H1 (cell line): Measurements from ENCODE around the gene TGFB2. TPM values are rescaled to one million over a fixed set of nuclear protein-coding genes. Genes with fewer than 3 reads are reported as not detected.

Experiments used
- CTCF ChIA-PET: fragments of 300-600 bp; sonication (Branson Sonifier 250); formaldehyde crosslinking; loops from one replicate; lab custom pipeline; 2021; ENCODE audit not compliant: partially characterized antibody; lab: Charles Lee
- POLR2A ChIA-PET: fragments of 300-600 bp; sonication (Branson Sonifier 250); formaldehyde crosslinking; loops from one replicate; lab custom pipeline; 2021; ENCODE audit warnings: inconsistent platforms; ENCODE audit not compliant: partially characterized antibody; lab: Charles Lee
- DNase-seq, 2 experiments: peaks; one replicate each; pipeline versions ENCODE4 v3.0.0 to v3.0.0-alpha.2; 2010 to 2022; ENCODE audit warnings: low spot score in 2 of 2, low read depth in 1 of 2, mixed read lengths in 1 of 2
- FAIRE-seq: peaks from 2 replicates; lab custom pipeline; 2011; peaks lifted over from hg19 to GRCh38; lab: Jason Lieb, UNC
- H2AFZ ChIP-seq: 2 replicates; pipeline ENCODE4 v1.8.1; 2012; ENCODE audit warnings: low read length, inconsistent platforms
- H2AK5ac ChIP-seq: 2 replicates; pipeline ENCODE4 v1.6.1; 2013; ENCODE audit warnings: low read depth, low read length
- H2BK120ac ChIP-seq: replicated peaks from 2 replicates; pipeline ENCODE3; 2013; ENCODE audit warnings: low read depth, low read length, inconsistent platforms
- H2BK12ac ChIP-seq: 2 replicates; pipeline ENCODE4 v1.6.1; 2013; ENCODE audit warnings: low read depth, low read length
- H2BK15ac ChIP-seq: 2 replicates; pipeline ENCODE4 v1.6.1; 2013; ENCODE audit warnings: low read length
- H2BK20ac ChIP-seq: 2 replicates; pipeline ENCODE4 v1.6.1; 2013; ENCODE audit warnings: low read length
- H2BK5ac ChIP-seq: 2 replicates; pipeline ENCODE4 v1.6.1; 2013; ENCODE audit warnings: low read depth, low read length
- H3K14ac ChIP-seq: 2 replicates; pipeline ENCODE4 v1.6.1; 2013; ENCODE audit warnings: inconsistent platforms; ENCODE audit not compliant: insufficient read length
- H3K18ac ChIP-seq: 2 replicates; pipeline ENCODE4 v1.6.1; 2013; ENCODE audit warnings: low read length; ENCODE audit errors: extremely low read depth
- H3K23ac ChIP-seq: 2 replicates; pipeline ENCODE4 v1.6.1; 2013; ENCODE audit warnings: inconsistent platforms; ENCODE audit not compliant: insufficient read length
- H3K23me2 ChIP-seq: 2 replicates; pipeline ENCODE4 v1.6.1; 2013; ENCODE audit warnings: low read depth, low read length
- H3K27ac ChIP-seq: 2 replicates; pipeline ENCODE4 v1.6.1; 2011; ENCODE audit warnings: low read depth, low read length, inconsistent platforms
- H3K27me3 ChIP-seq, 4 experiments: replicated peaks in 1 of 4; 1 replicate in 1 of 4; 2 replicates in 3 of 4; pipeline versions ENCODE4 v1.6.1 to v1.8.1; 2011 to 2013; ENCODE audit warnings: low read length in 3 of 4, mild to moderate bottlenecking in 3 of 4, inconsistent platforms in 2 of 4, mixed read lengths in 2 of 4, moderate library complexity in 1 of 4; ENCODE audit not compliant: control insufficient read depth in 3 of 4, insufficient read depth in 3 of 4; ENCODE audit errors: extremely low read depth in 1 of 4
- H3K36me3 ChIP-seq, 4 experiments: 2 replicates each; pipeline versions ENCODE4 v1.6.1 to v1.8.1; 2011 to 2013; ENCODE audit warnings: mild to moderate bottlenecking in 4 of 4, low read length in 3 of 4, moderate library complexity in 2 of 4, control low read depth in 1 of 4, inconsistent platforms in 1 of 4; ENCODE audit not compliant: insufficient read depth in 4 of 4, control insufficient read depth in 2 of 4
- H3K4ac ChIP-seq: replicated peaks from 2 replicates; pipeline ENCODE3; 2013; ENCODE audit warnings: low read length, low read depth, mixed read lengths, inconsistent platforms; ENCODE audit not compliant: insufficient read length
- H3K4me1 ChIP-seq, 4 experiments: replicated peaks in 1 of 4; 1 replicate in 1 of 4; 2 replicates in 3 of 4; pipeline versions ENCODE4 v1.6.1 to v1.8.1; 2011 to 2013; ENCODE audit warnings: low read length in 3 of 4, inconsistent platforms in 2 of 4, mixed read lengths in 1 of 4; ENCODE audit not compliant: insufficient read depth in 4 of 4, control insufficient read depth in 3 of 4
- H3K4me2 ChIP-seq, 2 experiments: 2 replicates each; pipeline versions ENCODE4 v1.6.1 to v1.8.1; 2011 to 2013; ENCODE audit warnings: low read depth in 2 of 2, low read length in 2 of 2, control low read depth in 1 of 2, inconsistent platforms in 1 of 2, mild to moderate bottlenecking in 1 of 2; ENCODE audit not compliant: insufficient read depth in 1 of 2
- H3K4me3 ChIP-seq, 4 experiments: fragments of 200-600, 300-600 bp in 1 of 4; sonication (generic), shearing (Covaris generic), sonication (Bioruptor Twin) in 1 of 4; 2 replicates each; pipeline versions ENCODE4 v1.5.1 to v1.8.1; 2011 to 2016; ENCODE audit warnings: low read length in 4 of 4, low read depth in 3 of 4, control low read depth in 2 of 4, inconsistent platforms in 2 of 4, mild to moderate bottlenecking in 2 of 4, mixed read lengths in 1 of 4, moderate library complexity in 1 of 4; ENCODE audit not compliant: insufficient read depth in 2 of 4; ENCODE audit errors: extremely low read depth in 1 of 4
- H3K56ac ChIP-seq: replicated peaks from 2 replicates; pipeline ENCODE3; 2013; ENCODE audit warnings: low read depth, mild to moderate bottlenecking, mixed read lengths, low read length, inconsistent platforms; ENCODE audit not compliant: insufficient read length
- H3K79me1 ChIP-seq: 2 replicates; pipeline ENCODE4 v1.6.1; 2013; ENCODE audit warnings: low read depth, low read length, control low read depth
- H3K79me2 ChIP-seq, 2 experiments: 2 replicates each; pipeline versions ENCODE4 v1.6.1 to v1.8.1; 2012 to 2013; ENCODE audit warnings: low read length in 2 of 2, mild to moderate bottlenecking in 2 of 2, inconsistent platforms in 1 of 2; ENCODE audit not compliant: insufficient read depth in 2 of 2, control insufficient read depth in 1 of 2
- H3K9ac ChIP-seq, 4 experiments: replicated peaks in 1 of 4; 1 replicate in 1 of 4; 2 replicates in 3 of 4; pipeline versions ENCODE4 v1.6.1 to v1.8.1; 2011 to 2013; ENCODE audit warnings: low read depth in 3 of 4, low read length in 3 of 4, control low read depth in 2 of 4, mild to moderate bottlenecking in 2 of 4, moderate library complexity in 2 of 4, inconsistent platforms in 1 of 4; ENCODE audit errors: extremely low read depth in 1 of 4
- H3K9me3 ChIP-seq, 2 experiments: 2 replicates each; pipeline versions ENCODE4 v1.6.1 to v1.8.1; 2012 to 2013; ENCODE audit warnings: mild to moderate bottlenecking in 2 of 2, moderate library complexity in 2 of 2, control low read depth in 1 of 2, inconsistent platforms in 1 of 2, low read depth in 1 of 2, low read length in 1 of 2, mixed read lengths in 1 of 2; ENCODE audit not compliant: insufficient read depth in 2 of 2
- H4K20me1 ChIP-seq, 2 experiments: replicated peaks in 1 of 2; 2 replicates each; pipeline versions ENCODE3 to v1.8.1; 2011 to 2013; ENCODE audit warnings: inconsistent platforms in 2 of 2, low read length in 2 of 2, mild to moderate bottlenecking in 1 of 2; ENCODE audit not compliant: insufficient read depth in 2 of 2, control insufficient read depth in 1 of 2
- H4K5ac ChIP-seq: 2 replicates; pipeline ENCODE4 v1.6.1; 2013; ENCODE audit warnings: low read length, low read depth, mixed read lengths, inconsistent platforms; ENCODE audit not compliant: insufficient read length
- H4K8ac ChIP-seq: 2 replicates; pipeline ENCODE4 v1.8.0; 2013; ENCODE audit warnings: mild to moderate bottlenecking, moderate library complexity, low read length, inconsistent platforms; ENCODE audit not compliant: insufficient read depth; ENCODE audit errors: extremely low read depth
- H4K91ac ChIP-seq: replicated peaks from 2 replicates; pipeline ENCODE3; 2013; ENCODE audit warnings: low read length, mixed read lengths, inconsistent platforms; ENCODE audit not compliant: insufficient read length
- ASH2L ChIP-seq: fragments of 200-600, 300-600 bp; sonication (generic); IDR thresholded peaks from one replicate; pipeline ENCODE4 v1.7.1; 2017; ENCODE audit warnings: low read length
- BRCA1 ChIP-seq: IDR thresholded peaks from 2 replicates; pipeline ENCODE4 v1.6.1; 2012; ENCODE audit warnings: low read depth, low read length, improper control_type of control experiment
- GTF2F1 ChIP-seq: IDR thresholded peaks from 2 replicates; pipeline ENCODE4 v1.6.1; 2012; ENCODE audit warnings: low read depth, low read length, improper control_type of control experiment, borderline replicate concordance
- HDAC2 ChIP-seq, 2 experiments: fragments of 300-600 bp in 1 of 2; sonication (generic) in 1 of 2; IDR thresholded peaks; 2 replicates each; pipeline ENCODE4 v1.6.1; 2011 to 2012; ENCODE audit warnings: low read depth in 2 of 2, low read length in 2 of 2, mild to moderate bottlenecking in 2 of 2, moderate library complexity in 2 of 2, borderline replicate concordance in 1 of 2, inconsistent platforms in 1 of 2
- NRF1 ChIP-seq: IDR thresholded peaks from 2 replicates; pipeline ENCODE4 v1.6.1; 2011; ENCODE audit warnings: mild to moderate bottlenecking, low read depth, low read length, improper control_type of control experiment
- RBBP5 ChIP-seq: IDR thresholded peaks from 2 replicates; pipeline ENCODE4 v1.7.1; 2012; ENCODE audit warnings: low read depth, mild to moderate bottlenecking, inconsistent platforms, low read length, moderate library complexity, borderline replicate concordance
- SAP30 ChIP-seq: fragments of 300-600 bp; sonication (generic); IDR thresholded peaks from 2 replicates; pipeline ENCODE4 v1.7.1; 2012; ENCODE audit warnings: low read length, moderate library complexity, mild to moderate bottlenecking, inconsistent platforms; ENCODE audit not compliant: insufficient read depth, insufficient replicate concordance
- SIN3A ChIP-seq, 2 experiments: IDR thresholded peaks in 1 of 2; conservative IDR thresholded peaks in 1 of 2; 2 replicates each; pipeline ENCODE4 v1.6.1; 2011 to 2012; ENCODE audit warnings: low read length in 2 of 2, improper control_type of control experiment in 1 of 2, low read depth in 1 of 2, mild to moderate bottlenecking in 1 of 2
- SIX5 ChIP-seq: IDR thresholded peaks from 2 replicates; pipeline ENCODE4 v1.6.1; 2011; ENCODE audit warnings: mild to moderate bottlenecking, low read depth, low read length
- TAF7 ChIP-seq: optimal IDR thresholded peaks from 2 replicates; pipeline ENCODE3; 2011; ENCODE audit warnings: low read depth, mild to moderate bottlenecking, inconsistent platforms, low read length, moderate library complexity, borderline replicate concordance
- TEAD4 ChIP-seq: IDR thresholded peaks from 2 replicates; pipeline ENCODE4 v1.6.1; 2012; ENCODE audit warnings: low read depth, low read length, inconsistent platforms, mixed read lengths
- YY1 ChIP-seq: IDR thresholded peaks from 2 replicates; pipeline ENCODE4 v1.6.1; 2011; ENCODE audit warnings: low read depth, mild to moderate bottlenecking, low read length
- WGBS, 2 experiments: shearing (Covaris generic) in 1 of 2; methylation state at CpG; one replicate each; pipeline versions ENCODE4 v1.1.6 to v1.1.7; 2013 to 2015; ENCODE audit warnings: low lambda C conversion rate in 2 of 2, mixed read lengths in 2 of 2, inconsistent platforms in 1 of 2, low coverage in 1 of 2, missing lambda C conversion rate in 1 of 2; ENCODE audit not compliant: insufficient replicate concordance in 2 of 2, insufficient coverage in 1 of 2, insufficient read length in 1 of 2; ENCODE audit errors: extremely low coverage in 1 of 2, missing lambda C conversion rate in 1 of 2; 5-methylcytosine and 5-hydroxymethylcytosine counted together
- polyA plus RNA-seq, 7 experiments: library from polyadenylated mRNA; depleted of rRNA in 3 of 7; stranded (reverse) in 5 of 7; unstranded in 2 of 7; fragments of >200 nt in 5 of 7; fragments of 200-250 nt in 2 of 7; gene quantifications; 1 replicate in 5 of 7; 2 replicates in 1 of 7; 4 replicates in 1 of 7; pipeline versions ENCODE4 v1.2.1 to v1.2.3, GENCODE V29; 2011 to 2013; ENCODE audit warnings: missing spikeins in 2 of 7, mixed read lengths in 2 of 7
- total RNA-seq: library from RNA; stranded (reverse); fragmentation: NEBNext Ultra II Directional; extraction: Animal tissue kit (Norgen Biotek cat#: 25700); gene quantifications from 2 replicates; pipeline ENCODE4 v1.2.1, GENCODE V29; 2021

Gene TGFB2
- total and polyA plus RNA-seq, 2 of the 8 experiments (the other 6 are each of a cell fraction or from before 2014, with no cell fraction given), result 0.26 to 0.84 TPM

DNA sequence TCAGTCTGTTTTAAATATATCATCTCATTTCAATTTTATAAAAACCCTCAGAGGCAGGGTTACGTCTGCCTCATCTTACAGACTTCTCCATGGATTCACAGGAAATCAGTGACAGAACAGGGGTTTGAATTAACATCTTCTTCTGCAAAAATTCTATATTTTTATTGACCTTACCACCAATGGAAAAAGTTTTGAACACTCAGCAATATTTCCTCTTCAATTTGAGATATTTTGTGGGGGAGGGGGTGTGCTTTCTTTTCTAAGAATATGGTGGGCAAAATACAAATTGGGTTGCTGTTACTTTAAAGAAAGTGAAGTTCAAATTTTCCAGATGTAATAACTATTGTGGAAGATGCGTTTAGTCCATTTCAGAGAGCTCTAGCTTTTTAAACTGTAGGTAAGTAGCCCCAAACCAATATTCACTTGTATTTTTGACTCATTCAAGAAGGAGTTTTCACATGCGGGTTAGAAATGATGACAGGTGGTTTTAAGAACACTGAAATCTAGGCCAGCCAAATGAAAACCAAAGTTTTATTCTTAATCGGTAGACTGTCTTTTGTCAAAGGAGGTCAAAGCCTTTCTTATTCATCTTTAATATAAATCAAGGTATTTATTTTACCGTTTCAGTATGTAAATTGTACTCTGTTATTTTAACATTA, 17.4 kb downstream of the TGFB2 start:
- Histone ChIP-seq H2AK5ac (no peak overlapping the region), H2BK15ac (no peak overlapping the region)

More for the DNA sequence above, 17.4 kb downstream of the TGFB2 start:
- H3K23me2 ChIP-seq, result no peaks in the 10 kb centered on the region
- FAIRE-seq, result no peak
- no peak overlapping the region for H3K27ac ChIP-seq
- no peaks in the 10 kb centered on the region for H3K36me3 ChIP-seq
- H3K9me3 ChIP-seq, result no peaks in the 10 kb centered on the region
- H2BK120ac ChIP-seq, result no peak overlapping the region
- H3K14ac ChIP-seq, result no peak overlapping the region
- H3K4ac ChIP-seq, result no peak overlapping the region
- no peak overlapping the region for H4K8ac ChIP-seq
- H3K18ac ChIP-seq, result no peak overlapping the region
- H2BK20ac ChIP-seq, result no peak overlapping the region
- H3K4me2 ChIP-seq, result no peak overlapping the region
- H2BK5ac ChIP-seq, result no peak overlapping the region
- no peak overlapping the region for H3K23ac ChIP-seq
- POLR2A ChIA-PET, result no interaction called here
- no peak overlapping the region for H3K9ac ChIP-seq
- H3K56ac ChIP-seq, result no peak overlapping the region
- H4K91ac ChIP-seq, result no peak overlapping the region
- no peak overlapping the region for H3K4me3 ChIP-seq
- H3K27me3 ChIP-seq, result no peaks in the 10 kb centered on the region
- peaks cover 0 to 2% (median 0%) of the 10 kb centered on the region in 4 experiments; a peak in 1 of 7 replicates for H3K4me1 ChIP-seq
- H3K79me2 ChIP-seq, result no peaks in the 10 kb centered on the region
- no peak overlapping the region for H4K5ac ChIP-seq
- H4K20me1 ChIP-seq, result no peaks in the 10 kb centered on the region
- TF ChIP-seq HDAC2 (IDR thresholded peaks at IDR 0.05; ENCODE audit: borderline replicate concordance in 1 of 2, low read depth in 2 of 2, low read length in 2 of 2) (no peak), SAP30 (no peak), RBBP5 (no peak), TAF7 (no peak), BRCA1 (no peak), GTF2F1 (no peak), ASH2L (no peak), SIX5 (no peak), SIN3A (conservative IDR thresholded peaks at IDR 0.05 in 1 of 2, IDR thresholded peaks at IDR 0.05 in 1 of 2; ENCODE audit: low read depth in 1 of 2, low read length in 2 of 2) (no peak), YY1 (no peak), NRF1 (no peak), TEAD4 (no peak)
- TF ChIP-seq, all 59 proteins: peak for 0
- CTCF ChIA-PET, result interaction anchor here (1.1 to 4.3 kb wide), 6 partner anchors 9 to 705 kb away, joined by 3 to 18 read pairs (median 3); no protein-coding TSS in a partner anchor
- no peak overlapping the region for H2AFZ ChIP-seq
- no peaks in the 10 kb centered on the region for H3K79me1 ChIP-seq
- DNase-seq, result no peak
- H2BK12ac ChIP-seq, result no peak overlapping the region
- WGBS, 2 experiments, result 93% methylated on average over 5 of the region's 5 CpGs; no CpG with 5 or more reads in 1 of the 2 experiments
